GM12875 (cell line): Measurements from ENCODE around the gene PTPRN.

Experiments used
- H3K4me3 ChIP-seq: one replicate; pipeline ENCODE4 v1.5.1; 2011; ENCODE audit warnings: low read depth, low read length, control low read depth
- TF ChIP-seq, protein P1 (sequence below): IDR thresholded peaks from 2 replicates; pipeline ENCODE4 v1.5.1; 2011; ENCODE audit warnings: low read depth, mild to moderate bottlenecking, control low read depth, inconsistent platforms, low read length, moderate library complexity, borderline replicate concordance; ENCODE audit not compliant: insufficient read depth

Gene PTPRN

DNA sequence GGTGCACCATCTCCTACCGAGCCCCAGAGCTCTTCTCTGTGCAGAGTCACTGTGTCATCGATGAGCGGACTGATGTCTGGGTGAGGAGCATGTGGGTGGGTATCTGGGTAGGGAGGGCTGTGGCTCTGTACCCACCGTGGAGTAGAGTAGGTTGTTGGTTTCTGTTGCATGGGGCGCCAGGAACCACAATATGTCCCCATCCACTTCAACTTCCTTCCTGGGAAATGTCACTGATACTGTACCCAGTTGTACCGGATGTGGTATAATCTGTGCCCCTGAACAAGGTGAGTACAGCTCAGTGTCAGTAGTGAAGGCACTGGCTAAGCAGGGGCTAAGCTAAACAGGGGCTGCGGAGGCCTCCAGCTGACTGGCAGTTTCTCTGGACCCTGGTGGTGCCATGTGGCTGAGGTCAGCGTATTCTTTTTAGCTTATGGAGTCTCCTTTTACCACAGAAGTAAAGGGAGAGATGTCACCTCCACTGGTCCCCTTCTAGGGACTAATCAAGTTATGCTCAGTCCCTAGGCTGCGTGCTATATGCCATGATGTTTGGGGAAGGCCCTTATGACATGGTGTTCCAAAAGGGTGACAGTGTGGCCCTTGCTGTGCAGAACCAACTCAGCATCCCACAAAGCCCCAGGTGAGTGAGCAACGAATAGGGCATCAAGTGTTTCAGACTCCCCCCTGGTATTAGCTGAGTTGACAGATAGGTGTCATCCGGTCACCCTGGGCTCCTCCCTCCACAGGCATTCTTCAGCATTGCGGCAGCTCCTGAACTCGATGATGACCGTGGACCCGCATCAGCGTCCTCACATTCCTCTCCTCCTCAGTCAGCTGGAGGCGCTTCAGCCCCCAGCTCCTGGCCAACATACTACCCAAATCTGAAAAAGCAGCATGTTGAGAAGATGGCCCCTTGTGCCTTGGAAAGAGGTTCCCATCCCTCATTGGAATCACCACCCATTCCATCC lies 61.2 kb downstream of the PTPRN start:
- TF ChIP-seq, protein P1, sequence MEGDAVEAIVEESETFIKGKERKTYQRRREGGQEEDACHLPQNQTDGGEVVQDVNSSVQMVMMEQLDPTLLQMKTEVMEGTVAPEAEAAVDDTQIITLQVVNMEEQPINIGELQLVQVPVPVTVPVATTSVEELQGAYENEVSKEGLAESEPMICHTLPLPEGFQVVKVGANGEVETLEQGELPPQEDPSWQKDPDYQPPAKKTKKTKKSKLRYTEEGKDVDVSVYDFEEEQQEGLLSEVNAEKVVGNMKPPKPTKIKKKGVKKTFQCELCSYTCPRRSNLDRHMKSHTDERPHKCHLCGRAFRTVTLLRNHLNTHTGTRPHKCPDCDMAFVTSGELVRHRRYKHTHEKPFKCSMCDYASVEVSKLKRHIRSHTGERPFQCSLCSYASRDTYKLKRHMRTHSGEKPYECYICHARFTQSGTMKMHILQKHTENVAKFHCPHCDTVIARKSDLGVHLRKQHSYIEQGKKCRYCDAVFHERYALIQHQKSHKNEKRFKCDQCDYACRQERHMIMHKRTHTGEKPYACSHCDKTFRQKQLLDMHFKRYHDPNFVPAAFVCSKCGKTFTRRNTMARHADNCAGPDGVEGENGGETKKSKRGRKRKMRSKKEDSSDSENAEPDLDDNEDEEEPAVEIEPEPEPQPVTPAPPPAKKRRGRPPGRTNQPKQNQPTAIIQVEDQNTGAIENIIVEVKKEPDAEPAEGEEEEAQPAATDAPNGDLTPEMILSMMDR = no peak
- H3K4me3 ChIP-seq = no peak overlapping the region

DNA sequence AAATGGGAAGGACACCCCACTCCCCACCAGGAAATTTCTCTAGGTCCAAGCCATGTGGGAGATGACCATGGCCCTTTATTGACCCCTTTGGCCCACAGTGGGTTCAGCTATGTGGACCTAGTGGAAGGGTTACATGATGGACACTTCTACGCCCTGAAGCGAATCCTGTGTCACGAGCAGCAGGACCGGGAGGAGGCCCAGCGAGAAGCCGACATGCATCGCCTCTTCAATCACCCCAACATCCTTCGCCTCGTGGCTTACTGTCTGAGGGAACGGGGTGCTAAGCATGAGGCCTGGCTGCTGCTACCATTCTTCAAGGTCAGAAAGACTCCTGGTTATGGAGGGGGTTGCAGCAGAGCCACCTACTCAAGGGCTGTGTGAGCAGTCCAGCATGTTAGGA lies 62.6 kb downstream of the PTPRN start:
- TF ChIP-seq, protein P1 = no peak
- H3K4me3 ChIP-seq = no peak overlapping the region

DNA sequence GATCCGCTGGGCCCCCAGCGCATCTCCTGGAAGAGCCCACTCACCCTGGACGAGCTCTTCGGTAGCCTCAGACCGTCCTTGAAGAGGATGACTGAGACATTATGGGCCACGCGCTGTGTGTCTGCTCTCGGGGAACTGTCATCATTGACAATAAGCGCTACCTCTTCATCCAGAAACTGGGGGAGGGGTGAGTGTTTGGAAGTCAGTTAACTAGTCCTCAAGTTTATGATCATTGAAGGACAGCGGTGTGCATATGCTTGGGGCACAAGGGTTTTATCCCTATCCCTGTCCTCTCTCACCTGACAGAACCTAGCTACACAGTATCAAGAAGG lies 63.3 kb downstream of the PTPRN start:
- TF ChIP-seq, protein P1 = no peak
- H3K4me3 ChIP-seq = peak overlapping the region; percentile 54

DNA sequence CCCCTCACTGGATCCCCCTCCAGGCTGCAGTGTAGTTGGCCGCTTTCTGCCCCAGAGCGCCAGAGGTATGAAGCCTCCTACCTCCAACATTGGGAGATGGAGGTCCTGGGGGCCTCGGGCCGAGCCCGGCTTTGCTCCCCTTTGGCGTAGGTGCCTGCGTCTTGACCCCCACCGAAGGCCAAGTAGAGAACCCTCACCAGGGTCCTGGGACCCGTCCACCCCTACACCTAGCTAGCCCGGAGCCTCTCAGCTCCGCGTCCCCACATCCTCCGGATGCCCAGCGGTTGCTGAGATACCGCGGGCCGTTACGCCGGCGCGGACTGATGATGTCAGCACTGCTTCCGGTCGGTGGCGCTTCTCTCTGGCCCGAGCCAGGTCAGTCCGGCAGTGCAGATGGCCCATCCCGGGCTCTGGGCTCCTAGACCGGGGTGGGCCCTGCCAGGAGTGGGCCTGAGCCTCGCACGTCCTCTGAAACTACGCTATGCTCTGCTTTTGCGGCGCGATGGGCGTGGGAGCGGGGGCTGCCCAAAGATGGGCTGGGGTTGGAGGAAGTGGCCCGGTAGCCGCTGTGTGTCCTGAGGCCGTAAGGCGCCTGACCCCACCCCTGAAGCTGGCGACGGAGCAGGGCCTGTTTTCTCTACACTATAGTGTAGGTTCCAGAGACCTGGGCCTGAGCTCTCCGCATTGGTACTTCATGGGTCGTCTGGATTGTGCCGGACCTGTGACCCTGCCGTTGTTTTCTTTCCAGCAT lies 63.9 kb downstream of the PTPRN start, which contains the start of the genes GLB1L and STK16:
Gene GLB1L (minus strand): TSS at position 297 of the 751 bp plus-strand sequence. CDS start 1,871 bp downstream, outside the sequence.
Gene STK16 (plus strand): TSS at position 332 of the 751 bp plus-strand sequence. CDS start 521 bp downstream, outside the sequence.
- TF ChIP-seq, protein P1 = no peak
- peak within 1 kb of the TSS; percentile 54 for H3K4me3 ChIP-seq

DNA sequence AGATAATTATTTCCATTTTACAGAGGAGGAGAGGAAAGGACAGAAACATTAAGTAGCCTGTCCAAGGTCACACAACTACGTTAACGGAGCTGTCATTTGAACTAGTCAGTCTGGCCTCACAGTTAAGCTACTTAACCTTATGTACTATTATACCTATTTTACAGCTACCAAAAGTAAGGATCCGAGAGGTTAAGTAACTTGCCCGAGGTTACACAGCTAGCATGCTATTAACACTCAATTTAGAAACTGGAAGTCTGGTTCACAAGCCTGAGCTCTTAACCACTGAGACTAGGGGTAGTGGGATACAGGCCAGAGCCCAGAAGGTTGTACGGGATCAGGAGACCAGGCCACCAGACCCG lies 64.4 kb downstream of the PTPRN start:
- TF ChIP-seq, protein P1 = no peak
- peak overlapping the region; percentile 54 for H3K4me3 ChIP-seq

DNA sequence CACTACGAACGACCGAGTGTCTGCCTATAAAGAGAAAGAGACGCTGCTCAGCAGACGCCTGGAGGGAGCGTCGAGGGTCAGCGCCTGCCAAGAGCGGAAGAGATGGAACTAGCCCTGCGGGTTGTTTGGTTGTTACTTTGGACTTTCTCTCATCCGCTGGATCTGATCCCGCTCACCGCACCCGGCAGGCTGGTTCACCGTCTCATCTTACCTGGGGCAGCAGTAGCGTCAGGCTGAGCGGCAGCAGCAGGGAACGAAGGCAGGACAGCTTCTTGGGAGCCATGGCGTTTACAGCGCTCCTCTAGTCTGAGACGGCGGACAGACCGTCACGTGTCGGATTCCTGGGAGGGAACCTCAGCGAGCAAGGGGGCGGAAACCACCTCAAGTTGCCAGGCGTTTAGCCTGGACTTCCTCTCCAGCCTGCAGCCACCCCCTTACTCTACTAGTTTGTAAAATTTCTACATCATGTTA lies 65.9 kb downstream of the PTPRN start:
- H3K4me3 ChIP-seq = no peak overlapping the region
- TF ChIP-seq, protein P1 = no peak
